GM12801 (cell line): ENCODE data around the gene SLC46A3.

ENCODE experiments used
- CTCF ChIP-seq: IDR thresholded peaks from one replicate; pipeline ENCODE4 v1.5.1; 2011; ENCODE audit warnings: control low read depth; ENCODE audit not compliant: insufficient read length; ENCODE audit errors: extremely low read depth

SLC46A3 gene

GRCh38 chr13:28743020-28743419 is 24.2 kb upstream of the SLC46A3 start:
- no peak for TF ChIP-seq CTCF

- no peak for TF ChIP-seq CTCF
These were observed 22.3 kb upstream of the SLC46A3 start for GRCh38 chr13:28741084-28741491.

GRCh38 chr13:28739376-28739775 is 20.6 kb upstream of the SLC46A3 start:
- TF ChIP-seq CTCF: no peak

- TF ChIP-seq CTCF: no peak
These were observed 16.8 kb upstream of the SLC46A3 start for GRCh38 chr13:28735481-28736029.

- TF ChIP-seq CTCF: no peak
These were observed 16.1 kb upstream of the SLC46A3 start for GRCh38 chr13:28734906-28735305.

- TF ChIP-seq CTCF: no peak
These were observed 12.0 kb upstream of the SLC46A3 start for GRCh38 chr13:28730762-28731161.

- no peak for TF ChIP-seq CTCF
These were observed 10.8 kb upstream of the SLC46A3 start for GRCh38 chr13:28729541-28729940.
